ENCODE results near the gene FUT8.

Gene FUT8

GRCh38 chr14:65499138-65499537, 86.6 kb downstream of the FUT8 start:
- DNase-seq: no peak

DNA sequence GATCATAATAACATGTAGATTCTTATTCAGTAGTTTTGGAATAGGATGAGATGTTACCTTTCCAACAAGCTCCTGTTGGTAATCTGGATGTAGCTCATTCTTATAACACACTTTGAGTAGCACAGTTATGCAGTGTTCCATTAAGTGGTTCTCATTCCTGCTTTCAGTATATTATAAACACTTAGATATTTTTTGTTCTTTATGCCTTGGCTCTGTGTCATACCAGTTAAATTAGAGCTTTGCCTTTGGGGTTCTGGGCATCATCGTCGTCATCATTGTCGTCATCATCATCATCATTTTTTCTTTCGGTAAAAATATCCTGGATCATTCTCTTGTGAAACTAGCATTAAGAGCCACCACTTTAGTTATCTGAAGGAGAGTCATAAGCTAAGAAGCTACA, 87.5 kb downstream of the FUT8 start:
- DNase-seq: no peak

GRCh38 chr14:65501328-65501727, 88.8 kb downstream of the FUT8 start:
- no peak for DNase-seq

- DNase-seq: no peak
Measured at GRCh38 chr14:65502676-65503124, 90.2 kb downstream of the FUT8 start.

GRCh38 chr14:65503771-65504170, 91.2 kb downstream of the FUT8 start:
- no peak for DNase-seq

- DNase-seq: no peak
Measured at GRCh38 chr14:65506801-65507200, 94.3 kb downstream of the FUT8 start.

DNA sequence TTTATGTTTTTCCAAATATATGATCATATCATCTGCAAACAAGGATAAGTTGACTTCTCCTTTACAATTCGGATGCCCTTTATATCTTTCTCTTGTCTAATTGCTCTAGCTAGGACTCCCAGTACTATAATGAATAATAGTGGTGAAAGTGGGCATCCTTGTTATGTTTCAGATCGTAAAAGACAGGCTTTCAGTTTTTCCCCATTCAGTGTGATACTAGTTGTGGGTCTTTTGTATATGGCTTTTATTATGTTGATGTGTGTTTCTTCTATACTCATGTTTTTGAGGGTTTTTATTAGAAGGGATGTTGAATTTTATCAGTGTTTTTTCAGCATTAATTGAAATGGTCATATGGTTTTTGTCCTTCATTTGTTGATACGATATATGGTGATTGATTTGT, 97.3 kb downstream of the FUT8 start:
- DNase-seq: no peak

DNA sequence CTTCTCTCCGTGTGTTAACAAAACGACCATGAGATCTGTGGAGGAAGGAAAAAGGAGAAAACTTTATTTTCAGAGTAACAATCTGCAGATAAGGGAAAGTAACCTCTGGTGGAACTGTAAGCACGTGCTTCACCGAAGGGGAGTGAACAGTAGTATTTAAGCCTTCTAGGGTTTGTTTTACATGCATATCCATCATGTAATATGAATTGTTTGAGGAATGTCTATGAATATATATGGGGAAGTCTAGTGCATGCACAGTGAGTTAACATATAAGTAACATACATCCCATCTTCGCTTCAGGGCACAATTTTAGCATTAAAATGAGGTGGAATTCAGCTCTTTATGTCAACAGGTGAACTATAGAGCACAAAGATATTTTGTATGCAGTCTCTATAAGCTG, 101.1 kb downstream of the FUT8 start:
- no peak for DNase-seq

- no peak for DNase-seq
Measured at GRCh38 chr14:65517635-65518542, 105.4 kb downstream of the FUT8 start.

DNA sequence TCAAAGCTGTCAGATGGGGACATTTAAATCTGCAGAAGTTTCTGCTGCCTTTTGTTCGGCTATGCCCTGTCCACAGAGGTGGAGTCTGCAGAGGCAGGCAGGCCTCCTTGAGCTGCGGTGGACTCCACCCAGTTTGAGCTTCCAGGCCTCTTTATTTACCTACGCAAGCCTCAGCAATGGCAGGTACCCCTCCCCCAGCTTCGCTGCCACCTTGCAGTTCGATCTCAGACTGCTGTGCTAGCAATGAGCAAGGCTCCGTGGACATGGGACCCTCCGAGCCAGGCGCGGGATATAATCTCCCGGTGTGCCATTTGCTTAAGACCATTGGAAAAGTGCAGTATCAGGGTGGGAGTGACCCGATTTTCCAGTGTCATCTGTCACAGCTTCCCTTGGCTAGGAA, 115.5 kb downstream of the FUT8 start:
- DNase-seq: no peak

DNA sequence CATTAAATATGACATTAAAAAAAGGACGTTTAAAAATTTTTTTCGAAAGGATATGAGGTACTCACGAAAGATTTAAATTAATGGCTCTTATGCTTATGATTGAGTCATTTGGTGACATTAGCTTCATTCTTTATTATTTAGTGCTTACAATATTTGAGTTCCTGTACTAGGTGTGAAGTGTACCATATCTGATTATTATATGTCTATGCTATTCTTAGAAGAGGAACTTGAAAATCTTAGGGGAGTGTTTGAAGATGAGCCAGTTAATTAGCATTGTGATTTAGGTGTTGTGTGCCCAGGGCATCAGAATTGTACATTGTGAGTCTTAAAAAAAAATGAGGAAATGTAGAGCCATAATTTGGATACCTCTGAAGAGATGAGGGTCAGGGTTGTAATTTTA, 118.6 kb downstream of the FUT8 start:
- DNase-seq: no peak

GRCh38 chr14:65533736-65534404, 121.3 kb downstream of the FUT8 start:
- DNase-seq: no peak

DNA sequence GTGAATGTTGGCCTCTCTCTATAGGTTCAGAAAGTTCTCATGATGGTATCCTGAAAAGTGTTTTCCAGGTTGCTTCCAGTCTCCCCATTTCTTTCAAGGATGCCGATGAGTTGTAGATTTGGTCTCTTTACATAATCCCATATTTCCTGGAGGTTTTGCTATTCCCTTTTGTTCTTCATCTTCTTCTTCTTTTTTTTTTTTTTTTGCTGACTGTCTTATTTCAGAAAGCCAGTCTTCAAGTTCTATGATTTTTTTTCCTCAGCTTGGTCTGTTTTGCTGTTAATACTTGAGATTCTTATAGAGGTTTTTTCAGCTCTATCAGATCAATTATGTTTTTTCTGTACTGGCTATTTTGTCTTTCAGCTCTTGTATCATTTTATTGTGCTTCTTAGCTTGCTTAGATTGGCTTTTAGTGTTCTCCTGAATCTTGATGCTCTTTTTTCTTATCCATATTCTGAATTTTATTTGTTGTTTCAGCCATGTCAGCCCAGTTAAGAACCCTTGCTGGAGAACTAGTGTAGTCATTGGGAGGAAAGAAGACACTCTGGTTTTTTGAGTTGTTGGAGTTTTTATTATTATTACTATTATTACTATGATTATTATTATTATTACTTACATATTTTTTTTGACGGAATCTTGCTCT, 124.4 kb downstream of the FUT8 start:
- no peak for DNase-seq

DNA sequence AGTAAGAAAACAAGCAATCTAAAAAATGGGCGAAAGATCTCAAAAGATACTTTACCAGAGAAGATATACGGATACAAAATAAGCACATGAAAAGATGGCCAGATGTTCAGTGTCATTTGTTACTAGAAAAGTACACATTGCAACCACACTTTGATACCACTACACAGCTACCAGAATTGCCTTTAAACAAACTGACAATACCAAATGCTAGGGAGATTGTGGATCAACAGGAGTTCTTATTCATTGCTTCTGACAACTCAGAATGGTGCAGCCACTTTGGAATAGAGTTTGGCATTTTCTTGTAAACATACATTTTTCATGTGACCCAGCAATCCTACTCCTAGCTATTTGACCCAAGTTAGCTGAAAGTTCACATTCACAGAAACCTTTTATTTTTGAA, 136.3 kb downstream of the FUT8 start:
- no peak for DNase-seq

GRCh38 chr14:65549429-65549828, 136.9 kb downstream of the FUT8 start:
- no peak for DNase-seq

DNA sequence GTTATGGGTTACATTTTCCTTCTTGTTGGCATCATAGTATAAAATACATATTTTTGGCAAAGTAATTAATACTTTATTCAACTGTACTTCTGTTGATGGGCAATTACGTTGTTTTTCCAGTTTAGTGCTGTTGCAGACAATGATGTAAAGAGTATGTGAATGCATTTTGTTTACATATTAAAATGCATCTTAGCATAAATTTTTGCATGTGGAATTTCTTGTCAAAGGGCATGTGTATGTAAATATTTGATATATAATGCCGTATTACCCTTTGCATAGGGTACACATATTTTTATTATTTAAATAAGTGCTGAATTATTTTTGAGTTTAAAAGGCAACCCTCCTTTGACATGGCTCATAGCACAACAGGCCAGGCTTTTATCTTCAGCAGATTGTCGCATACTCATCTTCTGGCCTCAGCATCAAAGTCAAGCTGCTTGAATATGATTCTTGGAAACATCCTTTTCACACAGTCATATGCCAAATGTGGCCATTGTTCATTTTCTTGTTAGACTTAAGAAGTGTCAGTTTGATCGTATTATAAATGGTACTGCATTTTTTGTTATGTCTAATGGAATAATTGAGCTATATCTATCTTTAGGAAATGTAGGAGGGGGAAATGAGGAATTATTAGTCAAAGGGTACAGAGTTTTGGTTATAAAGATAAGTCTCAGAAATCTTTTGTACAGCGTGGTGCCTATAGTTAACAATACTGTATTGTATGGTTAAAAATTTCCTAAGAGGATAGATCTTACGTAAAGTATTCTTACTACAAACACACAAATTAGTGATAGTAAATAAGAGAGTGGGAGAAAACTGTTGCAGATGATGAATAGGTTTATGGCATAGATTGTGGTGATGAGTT, 138.5 kb downstream of the FUT8 start:
- no peak for DNase-seq

DNA sequence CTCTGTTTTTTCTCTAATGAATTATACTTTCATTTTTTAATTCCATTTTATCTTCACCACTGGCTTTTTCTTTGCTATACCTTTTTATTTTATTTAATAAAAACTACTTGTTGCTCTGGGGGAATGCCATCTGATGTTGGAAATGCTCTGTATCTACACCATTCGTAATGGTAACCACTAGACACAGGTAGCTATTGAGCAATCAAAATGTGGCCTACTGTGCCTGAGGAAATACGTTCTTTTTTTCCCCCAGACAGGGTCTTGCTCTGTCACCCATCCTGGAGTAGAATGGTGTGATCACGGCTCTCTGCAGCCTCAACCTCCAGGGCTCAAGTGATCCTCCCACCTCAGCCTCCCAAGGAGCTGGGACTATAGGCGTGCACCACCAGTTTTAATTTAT, 140.2 kb downstream of the FUT8 start:
- no peak for DNase-seq

- no peak for DNase-seq
Measured at GRCh38 chr14:65554837-65555236, 142.3 kb downstream of the FUT8 start.

DNA sequence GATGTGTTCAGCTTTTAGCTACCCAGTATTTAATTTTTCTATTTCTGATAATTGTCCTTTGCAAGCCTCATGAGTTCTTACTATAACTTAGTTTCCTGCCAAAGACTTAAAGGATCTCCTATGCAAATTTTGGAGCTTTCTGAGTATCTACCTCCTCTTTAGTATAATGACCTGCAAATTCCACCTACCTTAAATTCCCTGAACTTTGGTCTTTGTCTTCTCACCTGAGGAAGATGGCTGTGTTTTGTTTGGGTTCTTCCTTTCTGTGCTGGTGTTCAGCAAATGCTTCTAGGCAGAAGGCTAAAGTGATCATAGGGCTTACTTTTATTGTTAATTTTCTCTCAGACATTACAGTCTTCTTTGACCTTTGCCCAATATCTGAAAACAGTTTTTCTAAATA, 142.8 kb downstream of the FUT8 start:
- DNase-seq: no peak

- DNase-seq: no peak
Measured at GRCh38 chr14:65558363-65558762, 145.8 kb downstream of the FUT8 start.

DNA sequence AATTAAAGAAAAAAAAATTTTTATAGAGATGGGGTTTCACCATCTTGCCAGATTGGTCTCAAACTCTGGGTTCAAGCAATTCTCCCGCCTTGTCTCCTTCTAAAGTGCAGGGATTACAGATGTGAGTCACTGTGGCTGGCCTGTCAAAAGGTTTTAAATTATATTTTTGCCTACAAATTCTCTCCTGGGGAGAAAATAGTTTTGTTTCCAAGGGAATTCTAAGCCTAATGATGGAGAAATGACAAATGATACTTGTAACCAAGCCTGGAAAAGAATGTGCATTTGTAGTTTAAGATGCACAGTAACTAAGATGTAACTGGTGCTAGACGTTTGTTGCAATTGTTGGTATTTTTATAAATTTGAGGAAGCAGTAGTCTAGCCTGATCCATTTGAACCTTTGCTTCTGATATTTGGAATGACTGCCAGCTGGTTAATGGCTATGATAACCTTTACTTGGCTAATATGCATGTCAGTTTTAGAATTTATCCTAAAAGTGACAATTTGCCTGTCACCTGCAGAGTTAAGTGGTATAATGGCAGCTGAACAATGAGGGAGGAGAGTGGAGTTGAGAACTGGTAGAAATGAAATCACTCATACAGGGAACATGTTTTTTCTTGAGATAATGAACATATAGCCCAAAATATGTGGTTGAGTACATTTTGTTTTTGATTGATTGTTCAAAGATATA, 148.0 kb downstream of the FUT8 start:
- no peak for DNase-seq

DNA sequence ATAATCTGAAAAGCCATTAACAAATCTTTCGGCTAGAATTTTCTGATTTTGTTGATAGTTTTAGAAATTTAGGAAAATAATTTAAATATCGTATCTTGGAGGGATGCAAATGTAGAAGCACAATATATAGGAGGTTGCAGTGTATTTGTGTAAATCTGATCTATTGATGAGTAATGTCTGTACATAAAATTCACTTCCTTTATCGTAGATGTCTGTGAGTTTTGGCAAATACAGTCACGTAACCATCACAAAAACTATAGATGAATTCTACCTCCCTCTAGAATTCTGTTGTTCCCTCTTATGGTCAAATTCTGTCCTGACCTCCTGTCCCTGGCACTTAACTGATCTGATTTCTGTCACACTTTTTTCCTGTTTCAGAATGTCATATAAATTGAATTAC, 151.8 kb downstream of the FUT8 start:
- DNase-seq: no peak
